NCI-H2227 treated with DMSO at 0.1 percent for 48 hours (cell line): Measurements from ENCODE around the gene RXYLT1.
"Not testable (repeated sequence)": the region's sequence is repeated elsewhere in the genome, so short reads cannot be mapped to it uniquely, and the experiment has no call there.

Experiments used
- DNase-seq: peaks from one replicate; lab custom pipeline; 2025; lab: John Stamatoyannopoulos, UW

The RXYLT1 gene

GRCh38 chr12:63779498-63780481, at the start of gene RXYLT1:
Gene RXYLT1, plus strand, starts transcription at chr12:63779909. Its CDS starts 52 bp downstream, at chr12:63779961.
- DNase-seq = peak; percentile 91

DNA sequence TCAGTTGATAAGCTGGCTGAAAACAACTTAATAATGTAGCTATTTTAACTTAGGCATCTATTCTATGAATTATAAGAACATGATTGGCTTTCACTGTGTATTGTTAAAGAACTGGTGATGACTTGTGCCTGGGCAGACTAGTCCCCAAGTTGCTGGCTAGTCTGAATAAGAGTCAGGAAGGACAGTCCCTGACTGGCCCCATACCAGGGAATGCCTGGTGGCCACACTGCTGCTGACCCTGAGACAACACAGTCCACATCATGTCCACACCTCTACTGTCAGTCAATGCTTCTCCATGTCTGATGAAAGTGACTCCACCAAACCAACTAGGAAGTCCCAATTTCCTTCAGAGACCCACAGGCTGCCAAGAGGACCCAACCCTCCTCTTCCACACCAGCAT, 46.9 kb upstream of the RXYLT1 start:
- not testable (repeated sequence) for DNase-seq

DNA sequence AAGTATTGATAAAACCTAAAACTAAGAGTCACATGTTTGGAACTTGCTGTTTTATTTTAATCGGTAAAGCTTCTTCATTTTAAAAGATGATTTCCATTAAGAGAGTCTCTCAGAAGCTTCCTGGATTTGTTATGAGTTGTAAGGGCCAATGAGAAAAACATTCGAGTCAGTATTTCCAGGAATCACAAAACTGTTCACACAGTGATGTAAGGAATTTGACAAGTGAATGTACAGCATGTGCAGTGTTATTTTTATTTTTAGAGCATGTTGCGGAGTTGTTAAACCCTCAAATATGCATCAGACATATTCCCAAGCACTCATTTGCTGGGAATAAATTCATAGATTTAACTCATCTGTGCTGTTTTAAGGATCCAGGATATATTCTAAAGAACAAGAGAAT, 46.1 kb upstream of the RXYLT1 start:
- DNase-seq = not testable (repeated sequence)

DNA sequence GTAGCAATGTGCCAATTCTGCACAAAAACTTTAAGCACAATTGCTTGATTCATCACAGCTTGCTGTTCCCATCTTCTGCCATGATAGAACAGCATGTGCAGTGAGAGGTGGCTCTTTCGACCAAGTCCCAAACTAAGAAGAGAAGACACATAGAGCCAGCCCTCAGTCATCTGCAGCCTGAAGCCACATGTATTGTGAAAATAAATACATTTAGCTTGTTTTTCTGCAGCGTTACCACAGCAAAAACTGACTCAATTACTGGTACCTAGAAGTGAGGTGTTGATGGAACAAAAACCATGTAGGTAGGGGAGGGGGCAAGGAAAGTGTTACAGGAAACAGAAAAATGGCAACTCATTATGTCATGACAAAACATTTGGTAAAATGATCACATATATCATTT, 39.2 kb upstream of the RXYLT1 start:
- not testable (repeated sequence) for DNase-seq

- not testable (repeated sequence) for DNase-seq
These were observed 38.3 kb upstream of the RXYLT1 start for GRCh38 chr12:63741431-63741830.

DNA sequence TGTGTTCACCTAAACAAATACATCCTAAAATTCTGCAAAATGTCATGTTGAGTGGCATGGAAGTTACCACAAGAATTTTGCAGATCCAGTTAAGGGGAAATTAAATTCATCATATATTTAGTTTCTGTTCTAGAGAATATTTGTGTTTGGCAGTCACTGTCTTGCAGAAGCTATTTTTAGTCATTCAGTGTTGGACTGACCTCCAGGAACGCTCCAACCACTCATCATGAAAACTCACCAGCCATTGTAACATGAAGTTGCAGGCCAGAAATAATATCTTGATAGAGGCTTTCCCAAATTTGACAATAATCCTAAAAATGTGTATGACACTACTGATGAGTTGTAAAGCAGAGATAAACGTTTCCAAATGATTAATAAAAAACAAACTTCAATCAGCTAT, 35.6 kb upstream of the RXYLT1 start:
- DNase-seq = not testable (repeated sequence)

DNA sequence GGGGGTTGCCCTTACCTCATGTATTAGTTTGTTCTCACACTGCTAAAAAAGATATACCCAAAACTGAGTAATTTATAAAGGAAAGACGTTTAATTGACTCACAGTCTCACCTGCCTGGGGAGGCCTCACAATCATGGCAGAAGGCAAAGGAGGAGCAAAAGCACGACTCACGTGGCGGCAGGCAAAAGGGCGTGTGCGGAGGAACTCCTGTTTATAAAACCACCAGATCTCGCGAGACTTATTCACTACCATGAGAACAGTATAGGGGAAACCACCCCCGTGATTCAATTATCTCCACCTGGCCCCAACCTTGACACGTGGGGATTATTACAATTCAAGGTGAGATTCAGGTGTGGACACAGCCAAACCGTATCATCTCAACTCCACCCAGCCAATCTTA, 33.2 kb upstream of the RXYLT1 start:
- DNase-seq = not testable (repeated sequence)

GRCh38 chr12:63747136-63747535, 32.6 kb upstream of the RXYLT1 start:
- not testable (repeated sequence) for DNase-seq

GRCh38 chr12:63747553-63747952, 32.2 kb upstream of the RXYLT1 start:
- DNase-seq = no peak

DNA sequence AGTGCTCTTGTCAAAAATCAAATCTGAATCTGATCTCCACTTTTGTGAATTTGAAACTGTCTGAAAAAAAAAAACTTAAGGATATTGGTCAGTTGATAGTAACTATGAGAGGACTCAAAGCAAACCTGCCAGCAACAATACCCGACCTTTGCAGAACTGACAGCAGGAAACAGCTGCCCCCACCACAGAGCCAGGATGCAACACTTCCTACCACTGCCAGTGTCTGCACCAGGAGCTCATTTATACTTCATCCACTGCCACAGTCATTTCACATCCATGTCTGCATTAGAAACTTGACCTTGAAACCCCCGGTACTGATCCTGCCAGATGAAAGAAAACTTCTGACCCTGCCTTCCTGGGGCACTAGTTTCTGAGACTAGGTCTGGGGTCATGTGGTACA, 27.4 kb upstream of the RXYLT1 start:
- no peak for DNase-seq

GRCh38 chr12:63752841-63753240, 26.9 kb upstream of the RXYLT1 start:
- DNase-seq = no peak

- no peak for DNase-seq
These were observed 26.0 kb upstream of the RXYLT1 start for GRCh38 chr12:63753743-63754142.

DNA sequence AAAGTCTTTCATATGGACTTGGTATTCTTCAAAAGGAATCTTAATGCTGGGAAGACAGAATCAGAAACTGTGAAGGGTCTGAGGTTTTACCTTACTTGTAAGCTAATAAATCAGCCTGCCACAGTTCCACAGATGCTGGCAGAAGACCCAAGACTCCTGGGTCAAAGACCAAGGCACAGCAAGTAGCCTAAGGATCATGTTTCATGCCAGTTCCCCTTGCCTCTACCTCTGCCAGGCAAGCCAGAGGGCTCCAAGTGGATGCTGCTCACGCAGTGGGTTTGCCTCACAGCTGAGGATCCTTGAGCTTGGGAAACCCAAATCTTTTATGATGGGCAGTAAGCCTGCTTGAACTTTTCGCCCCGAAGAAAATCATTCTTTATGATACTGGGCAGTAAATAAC, 15.2 kb upstream of the RXYLT1 start:
- DNase-seq = no peak

- DNase-seq = no peak
These were observed 13.2 kb upstream of the RXYLT1 start for GRCh38 chr12:63766498-63766897.

- DNase-seq = no peak
These were observed 9.3 kb upstream of the RXYLT1 start for GRCh38 chr12:63770375-63770774.

DNA sequence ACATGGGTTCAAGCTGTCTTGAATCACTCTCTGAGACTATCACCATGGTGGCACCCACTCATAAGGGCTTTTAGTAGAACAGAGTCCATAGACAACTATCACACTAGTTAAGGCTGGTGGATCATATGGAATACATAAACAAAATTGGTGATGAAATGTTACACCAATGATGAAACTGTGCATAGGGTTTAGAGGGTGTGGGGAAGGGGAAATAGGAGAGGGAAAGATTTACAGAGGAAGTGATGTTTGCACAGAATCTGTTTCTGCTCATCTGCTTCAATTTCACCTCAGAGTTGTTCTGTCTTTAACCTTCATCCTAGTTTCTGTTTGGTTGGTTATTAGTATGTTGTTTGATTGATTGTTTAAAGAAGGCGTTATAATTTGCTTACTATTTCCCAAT, 2.4 kb upstream of the RXYLT1 start:
- no peak for DNase-seq

- DNase-seq = no peak
These were observed 2.8 kb downstream of the RXYLT1 start for GRCh38 chr12:63782466-63782865.

- no peak for DNase-seq
These were observed 7.6 kb downstream of the RXYLT1 start for GRCh38 chr12:63787306-63787705.

GRCh38 chr12:63790608-63790945, 10.9 kb downstream of the RXYLT1 start:
- DNase-seq = no peak

GRCh38 chr12:63792338-63792737, 12.6 kb downstream of the RXYLT1 start:
- DNase-seq = peak; percentile 65

DNA sequence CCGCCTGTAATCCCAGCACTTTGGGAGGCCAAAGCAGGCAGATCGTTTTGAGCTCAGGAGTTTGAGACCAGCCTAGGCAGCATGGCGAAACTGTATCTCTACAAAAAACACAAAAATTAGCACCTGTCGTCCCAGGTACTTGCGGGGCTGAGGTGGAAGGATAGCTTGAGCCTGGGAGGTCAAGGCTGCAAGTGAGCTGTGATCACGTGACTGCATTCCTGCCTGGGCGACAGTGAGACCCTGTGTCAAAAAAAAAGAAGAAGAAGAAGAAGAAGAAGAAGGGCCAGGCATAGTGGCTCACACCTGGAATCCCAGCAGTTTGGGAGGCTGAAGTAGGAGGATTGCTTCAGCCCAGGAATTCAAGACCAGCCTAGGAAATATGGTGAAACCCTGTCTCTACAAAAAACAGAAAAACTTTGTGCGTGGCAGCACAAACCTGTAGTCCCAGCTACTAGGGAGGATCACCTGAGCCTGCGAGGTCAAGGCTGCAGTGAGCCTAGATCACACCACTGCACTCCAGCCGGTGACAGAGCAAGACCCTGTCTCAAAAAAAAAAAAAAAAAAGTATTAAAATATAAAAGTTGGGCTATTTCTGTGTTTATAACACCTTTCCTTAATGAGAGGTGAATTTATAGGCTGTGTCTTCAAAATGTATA, 15.5 kb downstream of the RXYLT1 start:
- DNase-seq = no peak

- DNase-seq = no peak
These were observed 16.2 kb downstream of the RXYLT1 start for GRCh38 chr12:63795944-63796343.

- peak; percentile 70 for DNase-seq
These were observed 22.4 kb downstream of the RXYLT1 start for GRCh38 chr12:63802012-63802608.
